Upper lobe of left lung (tissue), 6 donors: ENCODE measurements around the gene GPR146. TPM values are rescaled to one million over a fixed set of nuclear protein-coding genes. Genes with fewer than 3 reads are reported as not detected.

ENCODE experiments used
- ATAC-seq, 2 donors: fragments of 200-7000 bp; cut with Tn5 transposase; one replicate each; pipeline ENCODE4 v1.9.1; 2022; ENCODE audit warnings: mild to moderate bottlenecking in 2 of 2, moderate library complexity in 2 of 2; ENCODE audit not compliant: low FRiP score in 2 of 2
- DNase-seq, 2 donors: peaks; one replicate each; pipeline ENCODE4 v3.0.0-alpha.2; 2019 to 2020
- H3K27ac ChIP-seq, 4 donors: fragments of 200-600 bp; sonication (generic); one replicate each; pipeline ENCODE4 v1.5.1; 2016 to 2019
- H3K27me3 ChIP-seq, 4 donors: fragments of 200-600 bp; sonication (generic); one replicate each; pipeline ENCODE4 v1.5.1; 2017 to 2019
- H3K36me3 ChIP-seq, 4 donors: fragments of 200-600 bp; sonication (generic); one replicate each; pipeline ENCODE4 v1.5.1; 2016 to 2019
- H3K4me1 ChIP-seq, 4 donors: fragments of 200-600 bp; sonication (generic); one replicate each; pipeline ENCODE4 v1.5.1; 2018 to 2019
- H3K4me3 ChIP-seq, 4 donors: fragments of 200-600 bp; sonication (generic); one replicate each; pipeline ENCODE4 v1.5.1; 2017 to 2019; ENCODE audit warnings: mild to moderate bottlenecking in 2 of 4, moderate library complexity in 1 of 4
- H3K9me3 ChIP-seq, 4 donors: fragments of 200-600 bp; sonication (generic); one replicate each; pipeline ENCODE4 v1.5.1; 2018 to 2019
- CTCF ChIP-seq, 6 experiments: fragments of 450-650 bp in 4 of 6; fragments of 200-600 bp in 2 of 6; sonication (generic) in 2 of 6; IDR thresholded peaks; one replicate each; pipeline ENCODE4 v1.5.1; 2016 to 2019; ENCODE audit warnings: antibody characterized with exemption in 6 of 6
- EP300 ChIP-seq, 4 donors: sonication (generic); formaldehyde crosslinking; IDR thresholded peaks; one replicate each; pipeline ENCODE4 v1.5.1; 2017; ENCODE audit warnings: antibody characterized with exemption in 4 of 4, control low read depth in 2 of 4
- POLR2A ChIP-seq, 4 donors: fragments of 450-650 bp; IDR thresholded peaks; one replicate each; pipeline ENCODE4 v1.5.1; 2016 to 2017; ENCODE audit warnings: antibody characterized with exemption in 4 of 4, mild to moderate bottlenecking in 2 of 4
- POLR2AphosphoS5 ChIP-seq, 2 donors: sonication (generic); formaldehyde crosslinking; IDR thresholded peaks; one replicate each; pipeline ENCODE4 v1.5.1; 2017; ENCODE audit warnings: antibody characterized with exemption in 2 of 2
- WGBS, 2 donors: methylation state at CpG; one replicate each; pipeline ENCODE4 v1.1.5; 2017 to 2018; 5-methylcytosine and 5-hydroxymethylcytosine counted together
- total RNA-seq, 6 donors: library from RNA; depleted of rRNA in 4 of 6; stranded (reverse); fragments of >200 nt in 4 of 6; gene quantifications; one replicate each; pipeline versions ENCODE4 v1.1.0 to v1.2.1, GENCODE V29; 2016 to 2021
- donor health status: DM: no; HTN: no; CAD: no; lungs with moderate emphysema.
- donor health status: DM: no; HTN: yes; CAD: no; lungs with severe emphysema.

GPR146 gene
- total RNA-seq, 6 donors from 2014 or later, result 11.2 to 32.8 (median 28.9) TPM

GRCh38 chr7:1095621-1096155 is 51.3 kb downstream of the GPR146 start:
- Histone ChIP-seq H3K27me3 (no peaks in the 10 kb centered on the region), H3K36me3 (peaks cover 3 to 36% (median 20%) of the 10 kb centered on the region in 4 donors), H3K9me3 (no peaks in the 10 kb centered on the region), H3K4me3 (peak overlapping the region in 3 of 4 donors; percentile 7 to 36 (median 8)), H3K4me1 (peaks cover 0 to 16% (median 10%) of the 10 kb centered on the region in 4 donors), H3K27ac (peak overlapping the region; percentile 33 to 52 (median 34))
- no peak for TF ChIP-seq CTCF (IDR thresholded peaks at IDR 0.05)
- TF ChIP-seq POLR2A (IDR thresholded peaks at IDR 0.05), result no peak
- TF ChIP-seq POLR2AphosphoS5 (IDR thresholded peaks at IDR 0.05), result no peak
- TF ChIP-seq EP300 (IDR thresholded peaks at IDR 0.05), result no peak
- peak in 1 of 2 donors; percentile 69 for DNase-seq
- WGBS, 2 donors, result 70 to 73% methylated on average over 10 to 23 of the region's 23 CpGs
- peak in 1 of 2 donors; percentile 4 for ATAC-seq

GRCh38 chr7:1096156-1097119 is 52.1 kb downstream of the GPR146 start:
- DNase-seq, result peak; percentile 57 to 83
- peak overlapping the region in 3 of 4 donors; percentile 7 to 36 (median 8) for H3K4me3 ChIP-seq

GRCh38 chr7:1097120-1097504 is 52.8 kb downstream of the GPR146 start:
- H3K4me3 ChIP-seq, result no peak overlapping the region
- H3K27me3 ChIP-seq, result no peaks in the 10 kb centered on the region
- DNase-seq (no peak), ATAC-seq (no peak)
- 88 to 90% methylated on average over 13 of the region's 13 CpGs for WGBS, 2 donors
- H3K27ac ChIP-seq, result peak overlapping the region in 1 of 4 donors; percentile 52
- H3K36me3 ChIP-seq, result peaks cover 3 to 26% (median 12%) of the 10 kb centered on the region in 4 donors
- peaks cover 0 to 16% (median 9%) of the 10 kb centered on the region in 4 donors for H3K4me1 ChIP-seq
- no peaks in the 10 kb centered on the region for H3K9me3 ChIP-seq
- no peak for TF ChIP-seq POLR2A (IDR thresholded peaks at IDR 0.05)
- TF ChIP-seq POLR2AphosphoS5 (IDR thresholded peaks at IDR 0.05), result no peak
- TF ChIP-seq EP300 (IDR thresholded peaks at IDR 0.05), result no peak
- no peak for TF ChIP-seq CTCF (IDR thresholded peaks at IDR 0.05)

More at GRCh38 chr7:1096156-1097119, 52.1 kb downstream of the GPR146 start:
- H3K27ac ChIP-seq, result peak overlapping the region; percentile 33 to 52 (median 34)
- 63 to 83% methylated on average over 17 to 44 of the region's 44 CpGs for WGBS, 2 donors
- no peaks in the 10 kb centered on the region for H3K27me3 ChIP-seq
- TF ChIP-seq POLR2AphosphoS5 (IDR thresholded peaks at IDR 0.05) (no peak), EP300 (IDR thresholded peaks at IDR 0.05) (no peak), CTCF (IDR thresholded peaks at IDR 0.05) (no peak), POLR2A (IDR thresholded peaks at IDR 0.05) (no peak)
- peak; percentile 2 to 26 for ATAC-seq
- no peaks in the 10 kb centered on the region for H3K9me3 ChIP-seq
- peaks cover 0 to 16% (median 9%) of the 10 kb centered on the region in 4 donors for H3K4me1 ChIP-seq
- peaks cover 3 to 32% (median 18%) of the 10 kb centered on the region in 4 donors for H3K36me3 ChIP-seq

GRCh38 chr7:1098243-1099153 is 54.2 kb downstream of the GPR146 start:
- no peak for TF ChIP-seq EP300 (IDR thresholded peaks at IDR 0.05)
- no peak for TF ChIP-seq POLR2A (IDR thresholded peaks at IDR 0.05)
- no peak for TF ChIP-seq CTCF (IDR thresholded peaks at IDR 0.05)
- no peak for TF ChIP-seq POLR2AphosphoS5 (IDR thresholded peaks at IDR 0.05)
- Histone ChIP-seq H3K27ac (no peak overlapping the region), H3K4me1 (peaks cover 0 to 16% (median 9%) of the 10 kb centered on the region in 4 donors), H3K9me3 (no peaks in the 10 kb centered on the region), H3K36me3 (peaks cover 0 to 13% (median 3%) of the 10 kb centered on the region in 4 donors), H3K4me3 (no peak overlapping the region), H3K27me3 (no peaks in the 10 kb centered on the region)
- ATAC-seq, result no peak
- peak in 1 of 2 donors; percentile 64 for DNase-seq
- 92 to 95% methylated on average over 43 of the region's 43 CpGs for WGBS, 2 donors
